Pancreas (tissue), 10 donors: ENCODE data around the gene WDR33. TPM values are rescaled to one million over a fixed set of nuclear protein-coding genes. Genes with fewer than 3 reads are reported as not detected.

Experiments
- ATAC-seq, 4 donors: fragments of 200-7000 bp; cut with Tn5 transposase; one replicate each; pipeline versions ENCODE4 v1.8.0 to v1.9.1; 2020; ENCODE audit warnings: mild to moderate bottlenecking in 4 of 4, moderate library complexity in 4 of 4
- DNase-seq, 6 donors: peaks; one replicate each; pipeline ENCODE4 v3.0.0-alpha.2; 2020
- FAIRE-seq: peaks from 2 replicates; lab custom pipeline; 2012; peaks lifted over from hg19 to GRCh38; lab: Jason Lieb, UNC
- H3K27ac ChIP-seq, 4 donors: fragments of 200-600 bp; sonication (generic); 1 replicate in 3 of 4; 2 replicates in 1 of 4; pipeline versions ENCODE4 v1.5.0 to v1.8.0; 2020
- H3K27me3 ChIP-seq, 4 donors: fragments of 200-600 bp; one replicate each; pipeline ENCODE4 v1.8.0; 2021
- H3K36me3 ChIP-seq, 3 donors: fragments of 200-600 bp; sonication (generic) in 1 of 3; one replicate each; pipeline versions ENCODE4 v1.5.0 to v1.8.0; 2020 to 2021
- H3K4me1 ChIP-seq, 3 donors: fragments of 200-600 bp; one replicate each; pipeline ENCODE4 v1.8.0; 2021
- H3K4me3 ChIP-seq, 4 donors: fragments of 200-600 bp; sonication (generic) in 2 of 4; one replicate each; pipeline versions ENCODE4 v1.5.0 to v1.8.0; 2020 to 2021
- H3K9me3 ChIP-seq, 4 donors: fragments of 200-600 bp; one replicate each; pipeline ENCODE4 v1.8.0; 2021
- WGBS, 2 donors: extraction: QIAGEN DNeasy Blood & Tissue Kit; methylation state at CpG; one replicate each; pipeline ENCODE4 v1.1.7; 2013; 5-methylcytosine and 5-hydroxymethylcytosine counted together
- intact Hi-C, 3 donors: fragments of 100-400 bp; cut with DNase I; formaldehyde crosslinking; loops; one replicate each; pipeline versions ENCODE4 v1.11.1 to v1.14.2; 2022
- polyA plus RNA-seq, 2 donors: library from polyadenylated mRNA; stranded (reverse); fragments of 200-250 nt; gene quantifications; one replicate each; pipeline ENCODE4 v1.2.3, GENCODE V29; 2013
- total RNA-seq, 6 donors: library from RNA; stranded (reverse); fragmentation: NEBNext Ultra II Directional in 4 of 6; extraction: Animal tissue kit (Norgen Biotek cat#: 25700) in 4 of 6; gene quantifications; one replicate each; pipeline versions ENCODE4 v1.2.1 to v1.2.4, GENCODE V29; 2021 to 2023
- TF ChIP-seq, protein P1 (sequence below), 4 donors: fragments of 200-600 bp; sonication (generic) in 3 of 4; IDR thresholded peaks; one replicate each; pipeline versions ENCODE4 v1.5.0 to v1.8.0; 2021; ENCODE audit warnings: antibody characterized with exemption in 4 of 4
- donor health status: healthy with polysubstance abuse.
- donor health status: DM: no; HTN: no; CAD: no; lungs with moderate emphysema.
- donor health status: DM: no; HTN: no; CAD: no.
- donor health status: control.
- donor health status: control.
- donor health status: Bipolar disorder and iron deficiency.
- donor health status: DM: yes; HTN: yes; CAD: no.
- donor health status: DM: no; HTN: no; CAD: no.
- donor health status: DM: no; HTN: no; CAD: no.
- donor health status: DM: yes; HTN: yes; CAD: no.

Gene WDR33
- total and polyA plus RNA-seq, 8 donors = 8.9 to 29.6 (median 17.7) TPM

DNA sequence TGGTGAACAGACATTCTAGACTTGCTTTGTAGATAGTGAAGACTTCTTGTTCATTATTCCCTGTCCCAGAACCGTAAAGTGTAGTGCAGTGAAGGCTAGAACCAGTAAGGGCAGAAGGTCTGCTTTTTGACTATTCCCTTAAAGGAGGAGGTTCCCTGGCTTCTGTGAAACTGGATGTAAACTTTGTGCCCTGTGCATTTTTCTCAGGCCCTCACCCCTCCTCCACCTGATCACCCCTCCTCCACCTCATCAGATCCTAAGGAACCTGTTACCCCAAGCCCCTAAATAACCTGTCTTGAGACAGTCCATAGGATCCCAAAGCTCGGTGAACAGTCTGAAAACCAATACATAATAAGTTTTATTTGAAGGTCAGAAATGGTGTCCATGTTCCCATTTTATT lies 75.9 kb downstream of the WDR33 start:
- no peak for DNase-seq
- Histone ChIP-seq H3K27me3 (no peaks in the 10 kb centered on the region), H3K4me1 (peaks cover 34 to 43% (median 36%) of the 10 kb centered on the region in 3 donors), H3K9me3 (no peaks in the 10 kb centered on the region), H3K36me3 (no peaks in the 10 kb centered on the region), H3K27ac (peak overlapping the region in 2 of 4 donors; percentile 25 to 69), H3K4me3 (no peak overlapping the region)
- TF ChIP-seq, protein P1, sequence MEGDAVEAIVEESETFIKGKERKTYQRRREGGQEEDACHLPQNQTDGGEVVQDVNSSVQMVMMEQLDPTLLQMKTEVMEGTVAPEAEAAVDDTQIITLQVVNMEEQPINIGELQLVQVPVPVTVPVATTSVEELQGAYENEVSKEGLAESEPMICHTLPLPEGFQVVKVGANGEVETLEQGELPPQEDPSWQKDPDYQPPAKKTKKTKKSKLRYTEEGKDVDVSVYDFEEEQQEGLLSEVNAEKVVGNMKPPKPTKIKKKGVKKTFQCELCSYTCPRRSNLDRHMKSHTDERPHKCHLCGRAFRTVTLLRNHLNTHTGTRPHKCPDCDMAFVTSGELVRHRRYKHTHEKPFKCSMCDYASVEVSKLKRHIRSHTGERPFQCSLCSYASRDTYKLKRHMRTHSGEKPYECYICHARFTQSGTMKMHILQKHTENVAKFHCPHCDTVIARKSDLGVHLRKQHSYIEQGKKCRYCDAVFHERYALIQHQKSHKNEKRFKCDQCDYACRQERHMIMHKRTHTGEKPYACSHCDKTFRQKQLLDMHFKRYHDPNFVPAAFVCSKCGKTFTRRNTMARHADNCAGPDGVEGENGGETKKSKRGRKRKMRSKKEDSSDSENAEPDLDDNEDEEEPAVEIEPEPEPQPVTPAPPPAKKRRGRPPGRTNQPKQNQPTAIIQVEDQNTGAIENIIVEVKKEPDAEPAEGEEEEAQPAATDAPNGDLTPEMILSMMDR (IDR thresholded peaks at IDR 0.05) = no peak
- intact Hi-C loops = no loop called here
- WGBS, 2 donors = 33 to 42% methylated on average over 2 of the region's 2 CpGs
- ATAC-seq = peak; percentile 41 to 53 (median 44)
- no peak for FAIRE-seq

GRCh38 chr2:127733816-127734537 lies 77.0 kb downstream of the WDR33 start:
- H3K4me1 ChIP-seq = peaks cover 34 to 43% (median 36%) of the 10 kb centered on the region in 3 donors
- H3K27ac ChIP-seq = peak overlapping the region in 2 of 4 donors; percentile 38 to 69
- no peaks in the 10 kb centered on the region for H3K36me3 ChIP-seq
- 9% methylated on average over 5 of the region's 5 CpGs for WGBS, 2 donors
- intact Hi-C loops = no loop called here
- no peak for DNase-seq
- FAIRE-seq = peak; percentile 51
- H3K9me3 ChIP-seq = no peaks in the 10 kb centered on the region
- no peaks in the 10 kb centered on the region for H3K27me3 ChIP-seq
- TF ChIP-seq, protein P1 (IDR thresholded peaks at IDR 0.05) = no peak
- peak overlapping the region in 2 of 4 donors; percentile 2 to 7 for H3K4me3 ChIP-seq
- ATAC-seq = peak; percentile 25 to 52 (median 42)

DNA sequence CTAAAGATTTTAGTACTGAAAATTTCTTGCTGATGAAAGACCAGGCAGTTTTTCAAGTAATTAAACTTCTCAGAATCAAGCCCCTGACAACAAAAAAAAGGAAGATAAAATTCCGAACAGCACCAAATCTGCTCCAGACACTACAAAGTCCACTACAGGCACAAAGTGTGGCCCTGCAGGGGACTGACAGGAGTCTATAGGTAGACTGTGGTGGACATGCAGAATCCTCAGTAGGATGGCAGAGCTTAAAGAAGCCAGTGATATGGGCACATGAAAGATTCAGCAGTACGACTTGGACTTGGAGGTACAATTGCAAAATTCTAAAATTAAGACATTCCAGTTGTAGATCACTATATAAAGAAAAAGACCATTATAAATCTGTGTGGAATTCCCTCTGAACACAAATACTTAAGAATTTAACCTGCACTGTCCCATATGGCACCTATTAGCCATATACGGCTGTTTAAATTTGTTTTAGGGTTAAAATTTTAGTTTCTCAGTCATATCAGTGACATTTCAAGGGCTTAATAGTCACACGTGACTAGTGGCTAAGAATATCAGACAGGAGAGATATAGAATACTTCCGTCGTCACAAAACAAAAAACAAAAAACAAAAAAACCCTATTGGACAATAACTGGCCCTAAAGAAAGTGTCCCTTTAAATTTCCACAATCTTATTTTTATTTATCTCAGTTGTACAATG lies 77.7 kb downstream of the WDR33 start:
- DNase-seq (no peak), FAIRE-seq (no peak), ATAC-seq (peak in 2 of 4 donors; percentile 33 to 36)
- WGBS, 2 donors = 19 to 21% methylated on average over 6 of the region's 6 CpGs
- peak overlapping the region in 2 of 4 donors; percentile 33 to 69 for H3K27ac ChIP-seq
- intact Hi-C loops = no loop called here
- H3K4me3 ChIP-seq = peak overlapping the region in 2 of 4 donors; percentile 2 to 7
- H3K36me3 ChIP-seq = no peaks in the 10 kb centered on the region
- H3K27me3 ChIP-seq = no peaks in the 10 kb centered on the region
- peaks cover 27 to 41% (median 34%) of the 10 kb centered on the region in 3 donors for H3K4me1 ChIP-seq
- H3K9me3 ChIP-seq = no peaks in the 10 kb centered on the region
- TF ChIP-seq, protein P1 (IDR thresholded peaks at IDR 0.05) = no peak

DNA sequence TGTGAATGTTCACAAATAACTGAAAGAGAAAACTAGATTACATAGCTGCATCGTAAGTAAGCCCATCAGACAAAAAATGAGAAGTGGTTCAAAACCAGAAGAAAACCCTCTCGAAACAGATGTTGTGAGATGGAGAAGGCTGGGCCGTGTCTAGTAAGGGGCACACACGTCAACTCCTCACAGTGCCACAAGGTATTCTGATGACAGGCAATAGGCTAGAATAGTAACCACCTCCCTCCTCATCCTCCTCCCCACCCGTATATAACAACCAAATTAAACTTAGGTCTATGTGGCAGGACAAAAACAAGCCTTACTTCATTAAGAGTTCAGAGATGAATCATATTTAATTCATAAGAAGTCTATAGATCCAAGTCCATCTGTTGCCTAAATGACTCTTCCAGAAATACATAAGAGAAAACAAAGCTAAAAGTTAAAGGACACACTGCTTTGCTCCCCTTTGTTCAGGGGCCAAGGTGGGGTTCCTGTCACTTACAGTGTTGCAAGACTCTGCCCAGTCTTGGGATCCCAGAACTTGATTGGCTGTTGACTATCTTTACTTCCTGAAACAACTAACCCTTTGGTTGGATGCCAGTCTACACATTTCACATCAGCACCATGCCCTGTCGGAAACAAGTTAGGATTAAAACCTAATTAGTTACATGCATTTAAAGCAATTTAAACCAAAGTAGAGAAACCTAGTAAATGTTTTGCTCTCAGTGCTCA lies 84.7 kb downstream of the WDR33 start:
- Histone ChIP-seq H3K4me3 (no peak overlapping the region), H3K27ac (no peak overlapping the region), H3K4me1 (no peaks in the 10 kb centered on the region), H3K9me3 (no peaks in the 10 kb centered on the region), H3K27me3 (no peaks in the 10 kb centered on the region), H3K36me3 (peaks cover 0 to 9% (median 6%) of the 10 kb centered on the region in 3 donors)
- DNase-seq = no peak
- intact Hi-C loops = no loop called here
- no peak for ATAC-seq
- 86 to 90% methylated on average over 6 of the region's 6 CpGs for WGBS, 2 donors
- no peak for FAIRE-seq
- TF ChIP-seq, protein P1 (IDR thresholded peaks at IDR 0.05) = no peak
